ENCODE data around the gene SLC7A5. TPM values are rescaled to one million over a fixed set of nuclear protein-coding genes. Genes with fewer than 3 reads are reported as not detected.

SLC7A5 gene
- total and polyA plus RNA-seq, 2 of the 13 experiments (the other 11 are each of a cell fraction or from before 2014, with no cell fraction given) = 79.6 to 155 TPM

DNA sequence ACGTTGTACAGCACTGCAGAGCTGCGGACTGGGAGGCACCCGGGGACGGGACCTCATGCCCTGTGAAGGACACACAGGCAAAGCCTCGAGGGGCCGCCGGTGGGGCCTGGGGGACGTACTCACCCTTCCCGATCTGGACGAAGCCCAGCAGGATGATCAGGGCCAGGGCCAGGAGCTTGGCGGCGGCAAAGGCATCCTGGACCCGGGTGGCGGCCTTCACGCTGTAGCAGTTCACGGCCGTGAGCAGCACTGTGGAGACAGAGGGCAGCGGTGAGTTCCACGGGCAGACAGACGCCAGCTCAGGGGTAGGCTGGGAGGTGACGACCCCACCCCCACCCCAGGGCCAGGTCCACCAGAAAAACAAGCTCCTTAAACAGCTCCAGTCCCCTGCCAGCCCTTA lies 17.7 kb downstream of the SLC7A5 start (continued):
- TF ChIP-seq, protein P1, sequence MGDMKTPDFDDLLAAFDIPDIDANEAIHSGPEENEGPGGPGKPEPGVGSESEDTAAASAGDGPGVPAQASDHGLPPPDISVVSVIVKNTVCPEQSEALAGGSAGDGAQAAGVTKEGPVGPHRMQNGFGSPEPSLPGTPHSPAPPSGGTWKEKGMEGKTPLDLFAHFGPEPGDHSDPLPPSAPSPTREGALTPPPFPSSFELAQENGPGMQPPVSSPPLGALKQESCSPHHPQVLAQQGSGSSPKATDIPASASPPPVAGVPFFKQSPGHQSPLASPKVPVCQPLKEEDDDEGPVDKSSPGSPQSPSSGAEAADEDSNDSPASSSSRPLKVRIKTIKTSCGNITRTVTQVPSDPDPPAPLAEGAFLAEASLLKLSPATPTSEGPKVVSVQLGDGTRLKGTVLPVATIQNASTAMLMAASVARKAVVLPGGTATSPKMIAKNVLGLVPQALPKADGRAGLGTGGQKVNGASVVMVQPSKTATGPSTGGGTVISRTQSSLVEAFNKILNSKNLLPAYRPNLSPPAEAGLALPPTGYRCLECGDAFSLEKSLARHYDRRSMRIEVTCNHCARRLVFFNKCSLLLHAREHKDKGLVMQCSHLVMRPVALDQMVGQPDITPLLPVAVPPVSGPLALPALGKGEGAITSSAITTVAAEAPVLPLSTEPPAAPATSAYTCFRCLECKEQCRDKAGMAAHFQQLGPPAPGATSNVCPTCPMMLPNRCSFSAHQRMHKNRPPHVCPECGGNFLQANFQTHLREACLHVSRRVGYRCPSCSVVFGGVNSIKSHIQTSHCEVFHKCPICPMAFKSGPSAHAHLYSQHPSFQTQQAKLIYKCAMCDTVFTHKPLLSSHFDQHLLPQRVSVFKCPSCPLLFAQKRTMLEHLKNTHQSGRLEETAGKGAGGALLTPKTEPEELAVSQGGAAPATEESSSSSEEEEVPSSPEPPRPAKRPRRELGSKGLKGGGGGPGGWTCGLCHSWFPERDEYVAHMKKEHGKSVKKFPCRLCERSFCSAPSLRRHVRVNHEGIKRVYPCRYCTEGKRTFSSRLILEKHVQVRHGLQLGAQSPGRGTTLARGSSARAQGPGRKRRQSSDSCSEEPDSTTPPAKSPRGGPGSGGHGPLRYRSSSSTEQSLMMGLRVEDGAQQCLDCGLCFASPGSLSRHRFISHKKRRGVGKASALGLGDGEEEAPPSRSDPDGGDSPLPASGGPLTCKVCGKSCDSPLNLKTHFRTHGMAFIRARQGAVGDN (CRISPR knock-in tag; IDR thresholded peaks at IDR 0.05) = peak; percentile 83
- TF ChIP-seq, protein P2, sequence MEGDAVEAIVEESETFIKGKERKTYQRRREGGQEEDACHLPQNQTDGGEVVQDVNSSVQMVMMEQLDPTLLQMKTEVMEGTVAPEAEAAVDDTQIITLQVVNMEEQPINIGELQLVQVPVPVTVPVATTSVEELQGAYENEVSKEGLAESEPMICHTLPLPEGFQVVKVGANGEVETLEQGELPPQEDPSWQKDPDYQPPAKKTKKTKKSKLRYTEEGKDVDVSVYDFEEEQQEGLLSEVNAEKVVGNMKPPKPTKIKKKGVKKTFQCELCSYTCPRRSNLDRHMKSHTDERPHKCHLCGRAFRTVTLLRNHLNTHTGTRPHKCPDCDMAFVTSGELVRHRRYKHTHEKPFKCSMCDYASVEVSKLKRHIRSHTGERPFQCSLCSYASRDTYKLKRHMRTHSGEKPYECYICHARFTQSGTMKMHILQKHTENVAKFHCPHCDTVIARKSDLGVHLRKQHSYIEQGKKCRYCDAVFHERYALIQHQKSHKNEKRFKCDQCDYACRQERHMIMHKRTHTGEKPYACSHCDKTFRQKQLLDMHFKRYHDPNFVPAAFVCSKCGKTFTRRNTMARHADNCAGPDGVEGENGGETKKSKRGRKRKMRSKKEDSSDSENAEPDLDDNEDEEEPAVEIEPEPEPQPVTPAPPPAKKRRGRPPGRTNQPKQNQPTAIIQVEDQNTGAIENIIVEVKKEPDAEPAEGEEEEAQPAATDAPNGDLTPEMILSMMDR (CRISPR knock-in tag; IDR thresholded peaks at IDR 0.05) = peak; percentile 59
- 0 out of 2 replicates have a peak, but pooled peaks have one; percentile 21 for TF ChIP-seq ZNF343 (CRISPR knock-in tag; IDR thresholded peaks at IDR 0.05)
- peak; percentile 43; the same call in 1 of the 2 replicates for TF ChIP-seq ZFX (CRISPR knock-in tag; IDR thresholded peaks at IDR 0.05; ENCODE audit: low read depth)
- TF ChIP-seq AGO1 (IDR thresholded peaks at IDR 0.05; ENCODE audit: low read depth, low read length, poor library complexity, severe bottlenecking) = peak; percentile 21
- TF ChIP-seq ZNF558 (CRISPR knock-in tag; IDR thresholded peaks at IDR 0.05; ENCODE audit: borderline replicate concordance) = no peak
- no peak for TF ChIP-seq YEATS4 (CRISPR knock-in tag; IDR thresholded peaks at IDR 0.05; ENCODE audit: borderline replicate concordance)
- TF ChIP-seq MAFG (CRISPR knock-in tag; IDR thresholded peaks at IDR 0.05) = no peak
- TF ChIP-seq, protein P3, sequence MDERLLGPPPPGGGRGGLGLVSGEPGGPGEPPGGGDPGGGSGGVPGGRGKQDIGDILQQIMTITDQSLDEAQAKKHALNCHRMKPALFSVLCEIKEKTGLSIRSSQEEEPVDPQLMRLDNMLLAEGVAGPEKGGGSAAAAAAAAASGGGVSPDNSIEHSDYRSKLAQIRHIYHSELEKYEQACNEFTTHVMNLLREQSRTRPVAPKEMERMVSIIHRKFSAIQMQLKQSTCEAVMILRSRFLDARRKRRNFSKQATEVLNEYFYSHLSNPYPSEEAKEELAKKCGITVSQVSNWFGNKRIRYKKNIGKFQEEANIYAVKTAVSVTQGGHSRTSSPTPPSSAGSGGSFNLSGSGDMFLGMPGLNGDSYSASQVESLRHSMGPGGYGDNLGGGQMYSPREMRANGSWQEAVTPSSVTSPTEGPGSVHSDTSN (CRISPR knock-in tag; IDR thresholded peaks at IDR 0.05) = no peak
- TF ChIP-seq, protein P4, sequence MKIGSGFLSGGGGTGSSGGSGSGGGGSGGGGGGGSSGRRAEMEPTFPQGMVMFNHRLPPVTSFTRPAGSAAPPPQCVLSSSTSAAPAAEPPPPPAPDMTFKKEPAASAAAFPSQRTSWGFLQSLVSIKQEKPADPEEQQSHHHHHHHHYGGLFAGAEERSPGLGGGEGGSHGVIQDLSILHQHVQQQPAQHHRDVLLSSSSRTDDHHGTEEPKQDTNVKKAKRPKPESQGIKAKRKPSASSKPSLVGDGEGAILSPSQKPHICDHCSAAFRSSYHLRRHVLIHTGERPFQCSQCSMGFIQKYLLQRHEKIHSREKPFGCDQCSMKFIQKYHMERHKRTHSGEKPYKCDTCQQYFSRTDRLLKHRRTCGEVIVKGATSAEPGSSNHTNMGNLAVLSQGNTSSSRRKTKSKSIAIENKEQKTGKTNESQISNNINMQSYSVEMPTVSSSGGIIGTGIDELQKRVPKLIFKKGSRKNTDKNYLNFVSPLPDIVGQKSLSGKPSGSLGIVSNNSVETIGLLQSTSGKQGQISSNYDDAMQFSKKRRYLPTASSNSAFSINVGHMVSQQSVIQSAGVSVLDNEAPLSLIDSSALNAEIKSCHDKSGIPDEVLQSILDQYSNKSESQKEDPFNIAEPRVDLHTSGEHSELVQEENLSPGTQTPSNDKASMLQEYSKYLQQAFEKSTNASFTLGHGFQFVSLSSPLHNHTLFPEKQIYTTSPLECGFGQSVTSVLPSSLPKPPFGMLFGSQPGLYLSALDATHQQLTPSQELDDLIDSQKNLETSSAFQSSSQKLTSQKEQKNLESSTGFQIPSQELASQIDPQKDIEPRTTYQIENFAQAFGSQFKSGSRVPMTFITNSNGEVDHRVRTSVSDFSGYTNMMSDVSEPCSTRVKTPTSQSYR (CRISPR knock-in tag; IDR thresholded peaks at IDR 0.05; ENCODE audit: borderline replicate concordance) = peak; percentile 42; the same call in 1 of the 2 replicates
- TF ChIP-seq, protein P5, sequence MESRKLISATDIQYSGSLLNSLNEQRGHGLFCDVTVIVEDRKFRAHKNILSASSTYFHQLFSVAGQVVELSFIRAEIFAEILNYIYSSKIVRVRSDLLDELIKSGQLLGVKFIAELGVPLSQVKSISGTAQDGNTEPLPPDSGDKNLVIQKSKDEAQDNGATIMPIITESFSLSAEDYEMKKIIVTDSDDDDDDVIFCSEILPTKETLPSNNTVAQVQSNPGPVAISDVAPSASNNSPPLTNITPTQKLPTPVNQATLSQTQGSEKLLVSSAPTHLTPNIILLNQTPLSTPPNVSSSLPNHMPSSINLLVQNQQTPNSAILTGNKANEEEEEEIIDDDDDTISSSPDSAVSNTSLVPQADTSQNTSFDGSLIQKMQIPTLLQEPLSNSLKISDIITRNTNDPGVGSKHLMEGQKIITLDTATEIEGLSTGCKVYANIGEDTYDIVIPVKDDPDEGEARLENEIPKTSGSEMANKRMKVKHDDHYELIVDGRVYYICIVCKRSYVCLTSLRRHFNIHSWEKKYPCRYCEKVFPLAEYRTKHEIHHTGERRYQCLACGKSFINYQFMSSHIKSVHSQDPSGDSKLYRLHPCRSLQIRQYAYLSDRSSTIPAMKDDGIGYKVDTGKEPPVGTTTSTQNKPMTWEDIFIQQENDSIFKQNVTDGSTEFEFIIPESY (CRISPR knock-in tag; IDR thresholded peaks at IDR 0.05) = peak; percentile 100
- TF ChIP-seq ZNF354B (CRISPR knock-in tag; IDR thresholded peaks at IDR 0.05) = no peak
- TF ChIP-seq, protein P6, sequence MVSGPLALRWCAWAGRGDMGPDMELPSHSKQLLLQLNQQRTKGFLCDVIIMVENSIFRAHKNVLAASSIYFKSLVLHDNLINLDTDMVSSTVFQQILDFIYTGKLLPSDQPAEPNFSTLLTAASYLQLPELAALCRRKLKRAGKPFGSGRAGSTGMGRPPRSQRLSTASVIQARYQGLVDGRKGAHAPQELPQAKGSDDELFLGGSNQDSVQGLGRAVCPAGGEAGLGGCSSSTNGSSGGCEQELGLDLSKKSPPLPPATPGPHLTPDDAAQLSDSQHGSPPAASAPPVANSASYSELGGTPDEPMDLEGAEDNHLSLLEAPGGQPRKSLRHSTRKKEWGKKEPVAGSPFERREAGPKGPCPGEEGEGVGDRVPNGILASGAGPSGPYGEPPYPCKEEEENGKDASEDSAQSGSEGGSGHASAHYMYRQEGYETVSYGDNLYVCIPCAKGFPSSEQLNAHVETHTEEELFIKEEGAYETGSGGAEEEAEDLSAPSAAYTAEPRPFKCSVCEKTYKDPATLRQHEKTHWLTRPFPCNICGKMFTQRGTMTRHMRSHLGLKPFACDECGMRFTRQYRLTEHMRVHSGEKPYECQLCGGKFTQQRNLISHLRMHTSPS (CRISPR knock-in tag; IDR thresholded peaks at IDR 0.05; ENCODE audit: low read depth) = peak; percentile 44; the same call in 1 of the 2 replicates
- peak; percentile 43; the same call in 1 of the 2 replicates for TF ChIP-seq ZNF768 (CRISPR knock-in tag; IDR thresholded peaks at IDR 0.05)
- peak; percentile 27; the same call in 1 of the 2 replicates for TF ChIP-seq ZMYM4 (CRISPR knock-in tag; IDR thresholded peaks at IDR 0.05)
